NCI-H82 treated with DMSO at 0.1 percent for 48 hours (cell line): ENCODE measurements around the gene HOXD3.

ENCODE experiments used
- DNase-seq: peaks from one replicate; lab custom pipeline; 2025; ENCODE audit not compliant: unreplicated experiment; lab: John Stamatoyannopoulos, UW

HOXD3 gene

GRCh38 chr2:176206136-176206535 is 49.0 kb downstream of the HOXD3 start:
- DNase-seq: no peak

- no peak for DNase-seq
Observed at GRCh38 chr2:176206682-176207081, 49.6 kb downstream of the HOXD3 start.

GRCh38 chr2:176211110-176211509 is 54.0 kb downstream of the HOXD3 start:
- no peak for DNase-seq

GRCh38 chr2:176212276-176212675 is 55.2 kb downstream of the HOXD3 start:
- no peak for DNase-seq

GRCh38 chr2:176213406-176213805 is 56.3 kb downstream of the HOXD3 start:
- no peak for DNase-seq
